Activated CD4-positive, alpha-beta T cell treated with anti-CD3 and anti-CD28 coated beads for 4 hours (primary cell): ENCODE results near the gene FOXN1.
"Not testable (repeated sequence)": the region's sequence is repeated elsewhere in the genome, so short reads cannot be mapped to it uniquely, and the experiment has no call there.

Source experiments
- DNase-seq, 2 donors: peaks; one replicate each; pipeline ENCODE4 v3.0.0-alpha.2; 2020

Gene FOXN1, protein sequence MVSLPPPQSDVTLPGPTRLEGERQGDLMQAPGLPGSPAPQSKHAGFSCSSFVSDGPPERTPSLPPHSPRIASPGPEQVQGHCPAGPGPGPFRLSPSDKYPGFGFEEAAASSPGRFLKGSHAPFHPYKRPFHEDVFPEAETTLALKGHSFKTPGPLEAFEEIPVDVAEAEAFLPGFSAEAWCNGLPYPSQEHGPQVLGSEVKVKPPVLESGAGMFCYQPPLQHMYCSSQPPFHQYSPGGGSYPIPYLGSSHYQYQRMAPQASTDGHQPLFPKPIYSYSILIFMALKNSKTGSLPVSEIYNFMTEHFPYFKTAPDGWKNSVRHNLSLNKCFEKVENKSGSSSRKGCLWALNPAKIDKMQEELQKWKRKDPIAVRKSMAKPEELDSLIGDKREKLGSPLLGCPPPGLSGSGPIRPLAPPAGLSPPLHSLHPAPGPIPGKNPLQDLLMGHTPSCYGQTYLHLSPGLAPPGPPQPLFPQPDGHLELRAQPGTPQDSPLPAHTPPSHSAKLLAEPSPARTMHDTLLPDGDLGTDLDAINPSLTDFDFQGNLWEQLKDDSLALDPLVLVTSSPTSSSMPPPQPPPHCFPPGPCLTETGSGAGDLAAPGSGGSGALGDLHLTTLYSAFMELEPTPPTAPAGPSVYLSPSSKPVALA

DNA sequence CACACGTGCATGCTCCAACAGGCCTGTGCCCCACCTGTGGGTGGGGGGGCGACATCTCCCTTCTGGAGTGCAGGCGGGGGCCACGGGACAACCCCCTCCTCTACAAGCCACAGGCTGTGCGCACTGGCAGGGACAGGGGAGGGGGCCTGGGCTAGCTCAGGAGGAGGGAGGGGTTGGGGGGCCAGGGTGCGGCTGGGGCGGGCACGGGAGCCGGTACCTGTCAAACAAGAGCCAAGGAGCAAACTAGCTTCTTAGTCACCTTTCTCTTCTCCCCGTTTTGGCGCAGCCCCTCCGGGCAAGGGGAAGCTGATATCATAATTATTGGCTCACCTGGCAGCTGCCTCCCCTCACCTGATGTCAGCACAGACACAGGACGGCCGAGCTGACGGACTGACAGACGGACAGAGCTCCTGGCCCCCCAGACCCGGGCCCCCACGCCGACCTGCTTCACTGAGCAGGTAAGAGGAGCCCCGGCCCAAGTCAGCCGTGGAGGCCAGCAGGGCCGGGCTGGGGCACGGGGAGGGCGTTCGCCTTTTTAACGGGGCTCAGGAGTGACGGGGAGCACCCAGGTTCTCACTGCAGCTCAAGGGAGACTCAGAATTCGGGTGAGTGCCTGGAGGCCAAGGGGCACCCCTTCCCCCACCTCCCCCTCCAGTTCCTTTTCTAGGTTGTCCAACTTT lies at the start of gene FOXN1:
Gene FOXN1, plus strand, starts transcription at position 363 of the 680 bp plus-strand sequence. CDS start 17,622 bp downstream, outside the sequence.
- DNase-seq: no peak

DNA sequence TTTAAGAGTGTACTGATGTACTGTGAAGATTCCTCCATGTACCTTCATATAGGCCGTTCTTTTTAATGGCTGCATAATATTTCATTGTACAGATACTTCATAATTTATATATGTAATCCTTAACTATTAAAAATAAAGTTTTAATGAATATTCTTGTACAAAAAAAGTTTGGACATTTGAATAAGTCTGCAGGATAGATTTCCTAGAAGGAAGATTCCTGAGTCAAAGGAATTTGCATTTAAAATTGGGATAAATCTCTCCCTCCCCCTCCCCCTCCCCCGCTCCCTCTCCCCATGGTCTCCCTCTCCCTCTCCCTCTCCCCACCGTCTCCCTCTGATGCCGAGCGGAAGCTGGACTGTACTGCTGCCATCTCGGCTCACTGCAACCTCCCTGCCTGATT lies 48.3 kb upstream of the FOXN1 start:
- no peak for DNase-seq

DNA sequence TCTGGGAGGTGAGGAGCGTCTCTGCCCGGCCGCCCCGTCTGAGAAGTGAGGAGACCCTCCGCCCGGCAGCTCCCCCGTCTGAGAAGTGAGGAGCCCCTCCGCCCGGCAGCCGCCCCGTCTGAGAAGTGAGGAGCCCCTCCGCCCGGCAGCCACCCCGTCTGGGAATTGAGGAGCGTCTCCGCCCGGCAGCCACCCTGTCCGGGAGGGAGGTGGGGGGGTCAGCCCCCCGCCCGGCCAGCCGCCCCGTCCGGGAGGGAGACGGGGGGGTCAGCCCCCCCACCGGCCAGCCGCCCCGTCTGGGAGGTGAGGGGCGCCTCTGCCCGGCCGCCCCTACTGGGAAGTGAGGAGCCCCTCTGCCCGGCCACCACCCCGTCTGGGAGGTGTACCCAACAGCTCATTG lies 47.3 kb upstream of the FOXN1 start:
- not testable (repeated sequence) for DNase-seq

DNA sequence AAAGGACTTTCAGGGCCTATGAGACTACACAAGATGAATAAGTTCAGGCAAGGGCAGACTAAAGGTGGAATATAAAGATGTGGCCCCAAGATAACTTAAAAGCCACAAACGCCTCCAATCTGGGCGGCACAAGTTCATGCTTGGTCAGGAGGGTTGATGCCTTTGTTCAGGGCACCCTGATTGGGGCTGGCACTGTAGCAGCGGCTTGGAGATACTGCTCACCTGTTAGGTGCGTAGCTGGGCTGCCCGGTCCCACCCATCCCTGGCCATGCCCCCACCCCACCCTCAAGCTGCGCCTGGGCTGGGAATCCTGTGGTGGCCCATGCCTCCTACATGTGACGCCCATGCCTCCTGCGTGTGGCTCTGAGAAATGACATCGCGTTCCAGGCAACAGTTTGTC lies 45.2 kb upstream of the FOXN1 start:
- no peak for DNase-seq

DNA sequence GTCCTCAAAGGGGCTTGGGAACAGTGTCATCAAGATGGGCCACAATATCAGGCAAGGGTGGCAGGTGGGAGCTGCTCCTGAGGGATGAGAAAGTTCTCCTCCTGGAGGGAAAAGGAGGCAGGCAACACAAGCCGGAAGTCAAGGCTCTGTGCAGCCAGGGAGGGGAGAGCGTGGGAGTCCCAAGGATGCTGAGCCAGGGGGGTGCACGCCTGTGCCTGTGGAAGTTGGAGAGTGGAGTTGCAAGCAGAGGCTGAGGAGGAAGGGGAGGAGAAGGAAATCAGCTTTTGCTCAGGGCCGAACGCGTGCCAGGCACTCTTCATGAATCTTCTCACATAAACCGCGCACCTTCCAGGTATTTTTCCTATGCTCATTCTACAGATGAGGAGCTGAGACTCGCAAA lies 40.1 kb upstream of the FOXN1 start:
- no peak for DNase-seq

DNA sequence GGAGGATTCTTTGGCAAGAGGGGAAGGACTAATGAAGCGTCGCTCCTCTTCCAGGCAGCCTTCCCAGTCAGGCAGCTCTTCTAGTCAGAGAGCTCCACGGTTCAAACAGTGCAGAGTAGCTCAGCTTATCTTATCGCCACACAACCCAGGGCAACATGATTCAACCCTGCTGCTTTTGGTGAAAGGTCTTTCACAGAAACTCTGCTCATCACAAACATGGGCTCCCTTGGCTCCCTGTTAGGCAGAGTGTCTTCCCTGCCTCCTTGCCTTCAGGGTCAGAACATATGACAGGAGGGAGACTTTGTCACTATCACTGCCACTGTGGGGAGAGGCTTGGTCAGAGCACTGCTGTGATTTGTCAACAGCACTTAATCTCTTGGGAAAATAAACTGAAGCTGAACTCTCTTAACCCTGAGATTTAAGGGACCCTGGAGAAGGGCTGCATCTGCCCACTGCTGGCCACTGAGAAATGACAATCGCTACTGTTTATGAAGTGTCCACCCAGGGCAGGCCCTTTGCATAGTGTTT lies 39.6 kb upstream of the FOXN1 start:
- no peak for DNase-seq

DNA sequence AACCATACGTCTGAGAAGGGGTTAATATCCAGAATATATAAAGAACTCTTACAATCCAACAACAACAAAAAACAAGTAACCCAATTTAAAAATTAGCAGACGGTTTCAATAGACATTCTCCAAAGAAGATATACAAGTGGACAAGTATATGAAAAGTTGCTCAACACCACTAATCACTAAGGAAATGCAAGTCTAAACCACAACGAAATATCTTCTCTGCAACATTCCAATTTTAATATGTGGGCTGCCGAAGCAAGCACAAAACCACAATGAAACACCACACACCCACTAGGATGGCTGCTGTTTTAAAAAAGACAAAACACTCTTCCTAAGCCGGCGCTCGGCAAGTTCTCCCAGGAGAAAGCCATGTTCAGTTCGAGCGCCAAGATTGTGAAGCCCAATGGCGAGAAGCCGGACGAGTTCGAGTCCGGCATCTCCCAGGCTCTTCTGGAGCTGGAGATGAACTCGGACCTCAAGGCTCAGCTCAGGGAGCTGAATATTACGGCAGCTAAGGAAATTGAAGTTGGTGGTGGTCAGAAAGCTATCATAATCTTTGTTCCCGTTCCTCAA lies 38.6 kb upstream of the FOXN1 start:
- no peak for DNase-seq

DNA sequence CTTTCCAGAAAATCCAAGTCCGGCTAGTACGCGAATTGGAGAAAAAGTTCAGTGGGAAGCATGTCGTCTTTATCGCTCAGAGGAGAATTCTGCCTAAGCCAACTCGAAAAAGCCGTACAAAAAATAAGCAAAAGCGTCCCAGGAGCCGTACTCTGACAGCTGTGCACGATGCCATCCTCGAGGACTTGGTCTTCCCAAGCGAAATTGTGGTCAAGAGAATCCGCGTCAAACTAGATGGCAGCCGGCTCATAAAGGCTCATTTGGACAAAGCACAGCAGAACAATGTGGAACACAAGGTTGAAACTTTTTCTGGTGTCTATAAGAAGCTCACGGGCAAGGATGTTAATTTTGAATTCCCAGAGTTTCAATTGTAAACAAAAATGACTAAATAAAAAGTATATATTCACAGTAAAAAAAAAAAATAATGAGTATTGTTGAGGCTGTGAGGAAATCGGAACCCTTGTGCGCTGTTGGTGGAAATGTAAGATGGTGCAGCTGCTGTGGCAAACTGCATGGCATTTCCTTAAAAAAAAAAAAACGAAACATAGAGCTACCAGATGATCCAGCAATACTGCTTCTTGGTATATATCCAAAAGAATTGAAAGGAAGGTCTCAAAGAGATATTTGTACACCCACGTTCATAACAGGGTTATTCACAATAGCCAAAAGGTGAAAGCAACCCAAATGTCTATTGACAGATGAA lies 38.0 kb upstream of the FOXN1 start:
- not testable (repeated sequence) for DNase-seq

DNA sequence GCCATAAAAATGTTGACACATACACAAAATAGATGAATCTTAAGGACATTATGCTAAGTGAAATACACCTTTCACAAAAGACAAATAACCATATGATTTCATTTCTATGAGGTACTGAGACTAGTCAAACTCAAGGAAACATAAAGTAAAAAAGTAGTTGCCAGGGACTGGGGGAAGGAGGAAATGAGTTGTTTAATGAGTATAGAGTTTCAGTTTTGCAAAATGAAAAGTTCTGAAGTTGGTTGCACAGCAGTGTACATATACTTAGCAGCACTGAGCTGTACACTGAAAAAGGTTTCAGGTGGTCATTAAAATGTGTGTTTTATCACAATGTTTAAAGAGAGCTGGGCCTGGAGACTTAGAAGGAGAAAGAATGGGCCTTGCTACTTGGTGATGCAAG lies 37.4 kb upstream of the FOXN1 start:
- no peak for DNase-seq

DNA sequence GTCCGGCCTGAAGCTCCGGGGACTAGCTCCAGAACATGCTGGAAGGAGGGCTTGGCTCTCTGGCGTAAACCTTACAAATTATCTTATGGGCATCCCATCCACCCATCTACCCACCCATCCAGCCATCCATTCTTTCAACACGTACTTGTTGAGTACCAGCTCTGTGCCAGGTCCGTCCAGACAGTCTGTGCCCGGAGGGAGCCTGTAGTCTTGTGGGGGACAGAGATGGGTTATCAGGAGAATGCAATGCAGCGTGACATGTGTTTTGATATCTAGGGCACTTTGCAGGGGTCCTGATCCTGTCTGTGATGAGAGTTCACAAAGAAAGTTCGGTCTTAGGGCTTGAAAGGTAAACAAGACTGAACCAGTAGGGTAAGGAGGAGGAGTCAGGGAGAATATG lies 36.8 kb upstream of the FOXN1 start:
- no peak for DNase-seq

DNA sequence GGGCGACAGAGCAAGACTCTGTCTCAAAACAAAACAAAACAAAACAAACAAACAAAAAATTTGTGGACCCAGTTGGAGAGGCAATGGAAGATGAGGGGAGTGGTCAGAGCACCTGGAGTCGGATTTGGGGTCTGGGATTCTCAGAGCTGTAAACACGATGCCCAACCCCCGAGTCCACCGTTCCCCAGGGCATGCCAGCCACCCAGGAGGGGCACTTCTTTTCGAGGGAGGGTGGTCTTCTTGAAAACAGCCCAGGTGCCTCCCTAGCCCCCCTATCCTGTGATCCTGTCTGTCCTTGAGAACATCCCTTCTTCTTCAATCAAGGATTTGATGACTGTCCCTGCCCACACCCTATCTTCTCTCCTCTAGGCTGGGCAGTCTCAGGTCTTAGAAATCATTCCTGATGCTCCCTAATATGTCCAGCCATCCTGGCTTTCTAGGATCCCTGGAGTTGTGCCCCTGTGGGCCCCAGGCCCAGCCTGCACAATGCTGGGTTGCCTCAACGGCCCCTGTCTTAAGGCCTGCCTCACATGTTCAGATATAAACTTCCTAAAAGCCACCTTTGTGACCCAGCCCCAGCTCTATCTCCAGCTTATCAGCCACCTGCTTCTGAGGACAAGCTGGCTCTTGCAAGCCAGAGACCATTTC lies 35.8 kb upstream of the FOXN1 start:
- DNase-seq: no peak

DNA sequence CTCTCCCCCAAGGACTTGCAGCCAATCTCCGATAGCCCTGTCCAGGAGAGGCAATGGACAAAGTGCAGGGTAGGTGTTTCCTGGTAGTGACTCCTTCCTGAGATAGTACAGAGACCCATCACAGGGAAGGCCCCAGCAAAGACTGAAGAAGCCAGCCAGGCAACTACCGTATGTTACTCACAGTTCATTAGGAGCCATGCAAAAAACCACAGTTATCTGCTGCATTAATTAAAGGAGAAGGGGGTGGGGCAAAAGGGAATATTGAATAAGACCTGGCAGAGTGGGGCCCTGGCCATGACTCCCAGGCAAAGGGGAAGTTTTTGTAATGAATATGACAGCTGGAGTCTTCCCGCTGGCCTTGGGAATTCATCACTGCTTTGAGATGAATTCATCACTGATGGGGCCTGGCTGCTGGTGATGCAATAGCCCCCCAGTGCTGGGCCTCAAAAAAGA lies 35.2 kb upstream of the FOXN1 start:
- no peak for DNase-seq

DNA sequence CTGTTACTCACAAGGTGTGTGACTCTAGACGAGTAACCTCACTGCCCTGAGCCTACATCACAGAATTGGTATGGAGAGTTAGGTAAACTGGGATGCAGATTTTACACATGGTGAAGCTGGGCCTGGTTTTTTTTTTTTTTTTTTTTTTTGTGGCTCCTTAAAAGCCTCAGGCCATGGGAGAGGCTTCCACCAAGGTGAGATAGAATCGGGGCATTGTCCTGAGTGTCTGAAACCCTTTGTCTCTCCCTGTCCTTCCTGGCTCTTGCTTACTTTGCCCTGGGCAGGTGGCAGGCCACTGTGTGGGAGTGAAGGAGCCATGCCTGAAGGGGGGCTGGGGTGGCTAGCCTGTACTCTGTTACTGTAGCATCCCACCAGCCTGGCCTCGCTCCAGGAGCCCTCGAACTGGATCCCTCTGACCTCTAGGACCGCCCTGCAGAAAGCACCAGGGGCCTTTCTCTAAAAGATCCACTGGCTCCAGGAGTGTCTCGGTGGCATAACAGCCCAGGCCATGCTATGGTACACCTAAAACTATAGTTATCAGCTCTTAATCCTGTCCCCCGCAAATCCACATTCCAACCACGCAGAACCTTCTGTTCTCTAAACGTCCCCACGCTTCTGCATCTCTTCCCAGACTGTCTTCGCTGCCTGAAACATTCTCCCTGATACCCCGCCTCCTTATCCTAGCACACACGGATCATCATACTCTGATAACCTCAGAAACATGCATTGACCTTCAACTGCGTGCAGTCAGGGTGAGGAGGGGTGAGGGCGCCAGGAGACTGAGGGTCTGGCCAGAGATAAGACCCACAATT lies 34.4 kb upstream of the FOXN1 start:
- no peak for DNase-seq

DNA sequence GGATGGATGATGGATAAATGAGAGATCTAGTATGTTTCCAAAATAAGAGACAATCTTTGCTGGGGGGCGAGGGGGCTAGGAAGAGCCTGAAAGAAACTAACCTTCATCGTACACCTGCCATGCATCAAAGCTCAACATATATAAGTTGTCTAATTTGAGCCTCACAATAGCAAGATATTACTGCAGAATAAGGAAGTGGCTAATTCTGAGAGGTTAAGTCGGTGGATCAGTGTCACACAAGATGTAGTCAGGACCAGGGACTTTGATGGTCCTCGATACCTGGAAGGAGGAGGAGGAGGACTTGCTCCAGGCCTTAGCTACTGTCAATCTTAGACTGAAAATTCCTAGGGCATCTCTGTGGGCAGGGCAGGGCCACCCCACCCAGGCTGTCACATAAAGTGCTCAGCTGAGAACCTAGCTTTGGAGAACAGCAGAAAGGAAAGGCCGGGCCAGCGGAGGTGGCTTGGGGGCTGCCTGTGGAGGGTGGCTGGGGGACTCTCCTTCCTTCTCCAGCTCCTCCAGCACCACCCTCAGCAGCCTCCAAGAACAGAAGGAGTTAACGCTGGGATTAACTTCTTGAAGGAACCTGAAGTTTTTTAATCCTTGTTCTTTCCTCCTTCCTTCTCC lies 33.2 kb upstream of the FOXN1 start:
- no peak for DNase-seq

DNA sequence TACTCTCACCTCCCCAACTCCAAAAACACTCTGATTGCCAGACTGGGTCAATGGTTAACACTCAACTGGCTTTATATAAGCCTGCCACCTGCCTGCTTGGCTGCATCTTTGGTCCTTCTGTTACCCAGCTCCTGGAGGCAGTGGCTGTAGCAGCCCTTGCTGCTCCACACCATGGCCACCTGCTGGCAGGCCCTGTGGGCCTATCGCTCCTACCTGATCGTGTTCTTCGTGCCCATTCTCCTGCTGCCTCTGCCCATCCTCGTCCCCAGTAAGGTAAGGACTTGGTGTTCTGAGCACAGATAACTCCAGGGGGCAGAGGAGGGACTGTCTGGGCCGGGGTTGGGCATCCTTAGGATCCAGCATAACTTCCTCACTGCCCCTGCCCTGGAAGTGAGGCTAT lies 32.6 kb upstream of the FOXN1 start, which contains the start of gene SLC13A2:
Gene SLC13A2, plus strand, starts transcription at position 103 of the 400 bp plus-strand sequence. Its CDS starts 69 bp downstream, at position 172.
- no peak for DNase-seq

DNA sequence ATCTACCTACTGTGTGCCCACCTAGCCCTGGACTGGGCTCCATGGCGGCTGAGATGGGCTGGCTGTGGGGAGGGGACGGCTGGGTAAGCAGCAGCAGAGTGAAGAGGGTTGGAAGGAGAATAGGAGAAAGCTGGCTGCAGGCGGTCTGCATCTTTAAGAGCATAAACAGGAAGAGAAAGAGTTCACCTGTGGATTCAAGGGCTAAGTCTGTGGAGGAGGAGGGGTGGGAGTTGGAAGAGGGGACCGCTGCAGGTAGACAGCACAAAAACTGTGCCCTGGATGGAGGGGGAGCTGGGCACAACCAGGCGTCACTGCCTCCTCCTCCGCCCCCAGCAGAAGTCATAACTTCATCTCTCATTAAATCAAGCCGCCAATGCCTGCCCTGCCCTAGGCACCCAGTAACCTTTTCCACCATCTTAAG lies 32.0 kb upstream of the FOXN1 start:
- no peak for DNase-seq

DNA sequence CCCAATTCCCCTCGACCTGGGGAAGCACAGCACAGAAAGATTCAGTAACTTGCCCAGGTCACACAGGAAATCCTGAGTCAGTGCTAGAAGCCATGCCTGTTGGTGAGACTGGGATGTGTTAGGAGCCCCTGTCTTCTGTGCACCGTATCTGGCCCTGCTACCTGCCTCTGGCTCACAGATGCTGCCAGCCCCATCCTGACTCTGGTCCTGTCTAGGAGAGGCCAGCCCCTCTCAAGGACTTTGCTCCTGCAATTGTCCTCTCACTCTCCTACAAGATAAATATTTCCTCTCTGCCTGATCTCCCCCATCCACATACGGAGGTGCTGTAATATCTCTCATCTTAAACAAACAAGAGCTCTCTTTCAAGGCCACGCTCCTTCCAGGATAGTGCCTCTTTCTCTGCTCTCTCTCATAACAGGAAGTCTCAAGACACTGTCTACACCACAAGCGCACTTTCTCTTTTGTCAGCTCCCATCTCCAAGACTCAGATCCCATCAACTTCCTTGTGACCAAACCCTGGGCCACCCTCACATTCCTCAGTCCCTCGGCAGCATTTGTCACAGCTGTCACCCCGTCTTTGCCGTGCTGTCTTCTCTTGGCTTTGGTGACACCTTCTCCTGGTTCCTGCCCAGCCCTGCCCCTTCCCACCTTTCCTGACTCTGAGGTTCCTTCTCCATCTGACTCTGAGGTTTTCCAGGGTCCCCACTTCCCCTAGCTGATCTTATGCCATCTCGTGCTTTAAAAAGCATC lies 30.8 kb upstream of the FOXN1 start:
- DNase-seq: no peak

DNA sequence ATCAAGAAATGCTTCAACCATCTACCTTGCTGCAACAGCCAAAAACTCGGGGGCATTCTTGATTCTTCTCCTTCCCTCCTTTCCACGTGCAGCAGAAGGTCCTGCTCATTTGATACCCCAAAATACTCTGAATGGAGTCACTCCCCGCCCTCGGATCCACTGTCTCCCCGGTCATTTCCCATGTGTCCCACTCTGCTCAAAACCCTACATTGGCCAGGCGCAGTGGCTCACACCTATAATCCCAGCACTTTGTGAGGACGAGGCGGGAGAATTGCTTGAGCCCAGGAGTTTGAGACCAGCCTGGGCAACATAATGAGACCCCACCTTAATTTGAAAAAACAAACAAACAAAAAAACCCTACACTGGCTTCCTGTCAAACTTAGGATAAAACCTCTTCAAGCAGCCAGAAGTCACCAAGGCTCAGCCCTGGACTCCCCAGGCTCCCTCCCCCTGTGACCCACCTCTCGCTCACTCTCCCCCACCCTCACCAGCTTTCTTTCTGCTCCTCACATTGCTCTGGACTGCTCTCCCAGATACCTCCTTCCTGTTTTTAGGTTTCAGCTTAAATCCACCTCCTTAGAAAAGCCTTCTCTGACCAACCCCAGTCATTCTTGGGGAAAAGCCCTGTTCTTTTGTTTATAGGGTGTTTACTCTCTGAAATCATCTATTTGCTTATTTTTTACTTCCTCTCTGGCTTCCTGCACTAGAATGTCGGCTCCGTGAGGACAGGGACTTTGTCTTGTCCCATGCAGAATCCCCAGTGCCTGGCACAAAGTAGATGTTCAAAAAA lies 29.9 kb upstream of the FOXN1 start:
- no peak for DNase-seq

DNA sequence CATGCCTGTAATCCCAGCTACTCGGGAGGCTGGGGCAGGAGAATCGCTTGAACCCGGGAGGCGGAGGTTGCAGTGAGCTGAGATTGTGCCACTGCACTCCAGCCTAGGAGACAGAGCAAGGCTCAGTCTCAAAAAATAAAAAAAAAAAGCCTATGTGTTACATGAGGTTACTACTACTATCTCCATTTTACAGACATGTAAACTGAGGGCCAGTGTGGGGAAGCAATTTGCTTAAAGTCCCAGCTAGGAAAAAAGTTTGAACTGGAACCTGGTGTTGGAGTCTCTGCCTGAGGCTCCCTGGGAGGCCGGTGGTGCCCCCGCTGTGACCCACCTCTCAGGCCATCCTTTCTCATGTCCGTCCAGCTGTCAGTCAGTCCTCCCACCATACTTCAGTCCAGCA lies 28.2 kb upstream of the FOXN1 start:
- DNase-seq: no peak
